ENCODE results near the gene SULT2B1. TPM values are rescaled to one million over a fixed set of nuclear protein-coding genes. Genes with fewer than 3 reads are reported as not detected.

SULT2B1 gene
- total and polyA plus RNA-seq, 5 experiments from 2014 or later, result 0.18 TPM; not detected in 4

GRCh38 chr19:48613024-48613851 lies 61.3 kb downstream of the SULT2B1 start:
- POLR2A ChIA-PET, result interaction anchor here (0.5 to 1.2 kb wide), 2 partner anchors 18 to 227 kb away, joined by 3 to 5 read pairs; no protein-coding TSS in a partner anchor
- DNase-seq (no peak), ATAC-seq (no peak)
- Mint-ChIP-seq H3K36me3 (peaks cover 0 to 25% (median 13%) of the 10 kb centered on the region in 3 donors), H3K9me3 (no peaks in the 10 kb centered on the region), H3K4me3 (no peak overlapping the region), H3K4me1 (peaks cover 14 to 28% (median 21%) of the 10 kb centered on the region in 4 donors), H3K27me3 (no peaks in the 10 kb centered on the region), H3K27ac (peak overlapping the region in 3 of 10 donors; percentile 11 to 44 (median 38))

- DNase-seq (no peak), ATAC-seq (no peak)
- Mint-ChIP-seq H3K27me3 (no peaks in the 10 kb centered on the region), H3K36me3 (peaks cover 0 to 25% (median 15%) of the 10 kb centered on the region in 3 donors), H3K27ac (peak overlapping the region in 5 of 10 donors; percentile 11 to 69 (median 38)), H3K4me1 (peaks cover 16 to 30% (median 21%) of the 10 kb centered on the region in 4 donors), H3K9me3 (no peaks in the 10 kb centered on the region), H3K4me3 (peak overlapping the region in 1 of 10 donors; percentile 67)
- POLR2A ChIA-PET, result interaction anchor here (0.5 to 1.2 kb wide), 2 partner anchors 18 to 201 kb away, joined by 3 to 6 read pairs; no protein-coding TSS in a partner anchor
These were observed 62.0 kb downstream of the SULT2B1 start for GRCh38 chr19:48613852-48614435.

- H3K4me1 Mint-ChIP-seq, result peaks cover 18 to 34% (median 24%) of the 10 kb centered on the region in 4 donors
- peak within 1 kb of the TSS in 6 of 10 donors; percentile 7 to 77 (median 68) for H3K27ac Mint-ChIP-seq
- peaks cover 0 to 25% (median 15%) of the 10 kb centered on the region in 3 donors for H3K36me3 Mint-ChIP-seq
- DNase-seq, result no peak
- POLR2A ChIA-PET, result interaction anchor here (0.5 to 5.4 kb wide), 3 partner anchors 17 to 202 kb away, joined by 3 to 70 read pairs (median 6); partner anchors contain the start of gene DBP
- ATAC-seq, result no peak
- H3K9me3 Mint-ChIP-seq, result no peaks in the 10 kb centered on the region
- peak within 1 kb of the TSS in 4 of 10 donors; percentile 7 to 67 (median 30) for H3K4me3 Mint-ChIP-seq
- H3K27me3 Mint-ChIP-seq, result no peaks in the 10 kb centered on the region
These were observed 62.7 kb downstream of the SULT2B1 start, which contains the start of gene FAM83E for GRCh38 chr19:48614436-48615230. Gene FAM83E (minus strand): TSS chr19:48615076. CDS start chr19:48613372, 1,704 bp downstream.

- H3K27ac Mint-ChIP-seq, result peak overlapping the region in 4 of 10 donors; percentile 34 to 73 (median 54)
- POLR2A ChIA-PET, result interaction anchor here (0.6 to 5.4 kb wide), 3 partner anchors 17 to 29 kb away, joined by 3 to 70 read pairs (median 44); partner anchors contain the start of genes CA11 and DBP
- peak overlapping the region in 3 of 10 donors; percentile 7 to 36 (median 34) for H3K4me3 Mint-ChIP-seq
- H3K4me1 Mint-ChIP-seq, result peaks cover 24 to 41% (median 31%) of the 10 kb centered on the region in 4 donors
- peaks cover 0 to 25% (median 15%) of the 10 kb centered on the region in 3 donors for H3K36me3 Mint-ChIP-seq
- H3K9me3 Mint-ChIP-seq, result no peaks in the 10 kb centered on the region
- no peak for ATAC-seq
- no peak for DNase-seq
- no peaks in the 10 kb centered on the region for H3K27me3 Mint-ChIP-seq
These were observed 63.5 kb downstream of the SULT2B1 start for GRCh38 chr19:48615231-48616040.

DNA sequence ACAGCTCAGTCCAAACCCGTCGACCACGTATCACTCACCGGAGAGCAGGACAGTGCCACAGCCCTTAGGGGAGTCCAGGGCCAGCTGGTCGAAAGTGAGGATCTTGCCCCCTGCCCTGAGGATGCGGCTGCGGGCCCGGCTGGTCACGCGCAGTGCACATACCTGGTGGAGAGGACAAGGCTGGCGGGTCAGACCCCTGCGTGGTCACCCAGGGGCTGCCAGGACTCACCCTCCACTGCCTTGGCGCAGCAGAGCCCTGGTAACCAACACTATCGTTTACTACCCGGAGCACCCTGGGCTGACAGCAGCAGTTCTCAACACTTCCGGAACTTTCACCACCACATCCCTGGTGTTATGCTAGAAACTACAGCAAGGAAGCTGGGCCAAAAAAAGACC lies 64.1 kb downstream of the SULT2B1 start:
- POLR2A ChIA-PET, result interaction anchor here (0.6 to 5.4 kb wide), 4 partner anchors 18 to 29 kb away, joined by 3 to 70 read pairs (median 25); partner anchors contain the start of genes CA11 and DBP
- peak overlapping the region in 9 of 10 donors; percentile 53 to 99 (median 94) for H3K4me3 Mint-ChIP-seq
- peaks cover 0 to 25% (median 15%) of the 10 kb centered on the region in 3 donors for H3K36me3 Mint-ChIP-seq
- H3K9me3 Mint-ChIP-seq, result no peaks in the 10 kb centered on the region
- H3K4me1 Mint-ChIP-seq, result peaks cover 23 to 41% (median 31%) of the 10 kb centered on the region in 4 donors
- no peaks in the 10 kb centered on the region for H3K27me3 Mint-ChIP-seq
- DNase-seq (no peak), ATAC-seq (no peak)
- H3K27ac Mint-ChIP-seq, result peak overlapping the region in 8 of 10 donors; percentile 13 to 88 (median 66)

DNA sequence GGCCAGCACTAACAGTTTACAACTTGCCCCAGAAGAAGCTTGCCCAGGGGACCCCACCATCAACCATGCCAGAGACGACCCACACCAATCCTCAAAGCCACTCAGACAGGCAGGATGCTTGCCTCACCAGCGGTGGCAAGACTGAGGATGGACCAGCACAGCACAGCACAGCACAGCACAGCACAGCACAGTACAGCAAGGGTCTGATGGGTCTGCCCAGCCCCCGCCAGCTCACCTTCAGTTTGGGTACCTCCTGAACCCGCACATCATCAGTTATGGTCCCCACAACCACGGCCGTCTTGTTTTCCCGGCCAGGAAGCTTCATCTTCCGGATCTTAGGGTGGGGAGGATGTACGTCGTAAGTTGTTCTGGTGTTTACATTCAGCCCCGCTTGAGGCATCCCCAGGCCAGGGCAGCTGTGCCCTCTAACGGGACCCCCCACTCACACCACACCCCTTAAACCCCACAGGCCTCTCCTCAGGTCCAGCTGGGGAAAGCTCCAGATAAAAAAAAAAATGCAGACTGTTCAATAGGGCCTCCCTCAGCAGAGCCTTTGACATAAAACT lies 64.6 kb downstream of the SULT2B1 start:
- POLR2A ChIA-PET, result interaction anchor here (0.8 to 5.4 kb wide), 5 partner anchors 9 to 141 kb away, joined by 3 to 70 read pairs (median 6); partner anchors contain the start of genes CA11 and DBP
- no peaks in the 10 kb centered on the region for H3K27me3 Mint-ChIP-seq

DNA sequence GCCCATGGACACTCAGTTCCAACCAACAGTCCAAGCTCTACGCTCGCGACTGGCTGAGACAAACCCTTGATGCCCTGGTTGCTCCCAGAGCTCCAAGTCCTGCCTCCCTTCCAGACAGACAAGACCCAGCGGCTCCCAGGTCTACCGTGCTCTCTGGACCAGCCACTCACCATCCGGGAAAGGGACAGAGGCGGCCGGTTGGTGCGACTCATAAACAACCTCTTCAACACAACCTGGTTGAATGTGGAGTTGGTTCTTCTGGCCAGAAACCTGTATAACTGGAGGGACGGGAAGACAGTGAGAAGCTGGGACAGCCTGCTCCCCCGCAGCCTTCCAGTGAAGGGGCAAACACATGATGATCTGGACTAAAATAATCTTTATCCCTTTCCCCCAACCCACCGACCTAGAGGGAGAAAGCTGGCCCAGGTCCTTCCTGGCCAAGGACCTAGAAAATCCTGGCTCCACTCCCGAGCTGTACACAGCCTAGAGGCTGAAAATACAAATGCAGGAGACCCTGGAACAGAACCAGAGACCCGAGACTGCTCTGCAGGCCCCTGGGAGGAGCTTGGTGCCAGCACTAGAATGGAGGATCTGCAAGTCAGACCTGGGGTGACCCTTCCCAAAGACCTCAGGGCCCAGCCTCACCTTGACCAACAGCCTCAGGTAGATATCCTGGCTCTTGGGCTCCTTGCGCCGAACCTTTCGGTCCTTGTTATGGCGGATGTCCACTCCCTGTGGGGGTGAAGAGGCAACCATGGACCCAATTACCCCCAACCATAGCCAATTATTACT lies 65.4 kb downstream of the SULT2B1 start:
- Mint-ChIP-seq H3K36me3 (peaks cover 0 to 34% (median 15%) of the 10 kb centered on the region in 3 donors), H3K9me3 (no peaks in the 10 kb centered on the region), H3K27me3 (no peaks in the 10 kb centered on the region), H3K4me3 (peak overlapping the region; percentile 94 to 99 (median 96)), H3K4me1 (peaks cover 24 to 50% (median 35%) of the 10 kb centered on the region in 4 donors), H3K27ac (peak overlapping the region; percentile 25 to 99 (median 98))
- no peak for ATAC-seq
- POLR2A ChIA-PET, result interaction anchor here (0.6 to 5.4 kb wide), 8 partner anchors 8 to 141 kb away, joined by 3 to 70 read pairs (median 6); partner anchors contain the start of genes CA11 and DBP
- DNase-seq, result no peak

More for the DNA sequence above, 64.6 kb downstream of the SULT2B1 start:
- no peaks in the 10 kb centered on the region for H3K9me3 Mint-ChIP-seq
- peak overlapping the region; percentile 22 to 99 (median 80) for H3K4me3 Mint-ChIP-seq
- ATAC-seq, result no peak
- no peak for DNase-seq
- peak overlapping the region in 9 of 10 donors; percentile 40 to 96 (median 67) for H3K27ac Mint-ChIP-seq
- H3K36me3 Mint-ChIP-seq, result peaks cover 0 to 28% (median 15%) of the 10 kb centered on the region in 3 donors
- peaks cover 23 to 45% (median 32%) of the 10 kb centered on the region in 4 donors for H3K4me1 Mint-ChIP-seq

DNA sequence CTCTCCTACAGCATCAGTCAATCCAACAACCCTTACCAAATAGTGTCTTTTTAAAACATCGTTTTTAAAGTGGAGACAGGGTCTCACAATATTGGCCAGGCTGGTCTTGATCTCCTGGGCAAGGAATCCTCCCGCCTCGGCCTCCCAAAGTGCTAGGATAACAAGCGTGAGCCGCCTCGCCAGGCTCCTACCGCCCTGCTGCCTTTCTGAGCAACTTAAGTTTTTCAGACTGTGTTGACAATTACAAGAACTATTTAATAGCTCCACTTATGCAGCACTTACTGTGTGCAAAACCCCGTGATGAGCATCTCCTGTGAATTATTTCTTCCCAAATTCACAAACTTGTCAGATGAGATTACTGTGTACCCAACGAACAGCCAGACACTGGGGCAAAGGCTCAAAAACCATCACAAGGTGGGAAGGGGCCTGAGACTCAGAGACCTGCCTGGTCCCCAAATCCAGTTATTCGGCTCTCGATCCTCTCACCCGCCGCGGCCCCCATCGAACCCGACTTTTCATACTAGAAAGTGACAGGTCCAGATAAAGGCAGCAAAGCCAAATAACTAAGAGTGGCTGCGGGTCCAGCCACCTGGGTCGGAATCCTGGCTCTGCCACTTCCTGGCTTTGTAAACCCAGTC lies 66.4 kb downstream of the SULT2B1 start:
- Mint-ChIP-seq H3K27ac (peak overlapping the region; percentile 94 to 99 (median 98)), H3K27me3 (no peaks in the 10 kb centered on the region), H3K9me3 (no peaks in the 10 kb centered on the region), H3K4me1 (peaks cover 27 to 59% (median 40%) of the 10 kb centered on the region in 4 donors), H3K36me3 (peaks cover 0 to 37% (median 15%) of the 10 kb centered on the region in 3 donors), H3K4me3 (peak overlapping the region; percentile 94 to 99 (median 96))
- no peak for DNase-seq
- POLR2A ChIA-PET, result interaction anchor here (0.6 to 5.4 kb wide), 17 partner anchors 8 to 1363 kb away, joined by 3 to 70 read pairs (median 7); partner anchors contain the start of genes CA11, DBP, GYS1 and LMTK3
- no peak for ATAC-seq

DNA sequence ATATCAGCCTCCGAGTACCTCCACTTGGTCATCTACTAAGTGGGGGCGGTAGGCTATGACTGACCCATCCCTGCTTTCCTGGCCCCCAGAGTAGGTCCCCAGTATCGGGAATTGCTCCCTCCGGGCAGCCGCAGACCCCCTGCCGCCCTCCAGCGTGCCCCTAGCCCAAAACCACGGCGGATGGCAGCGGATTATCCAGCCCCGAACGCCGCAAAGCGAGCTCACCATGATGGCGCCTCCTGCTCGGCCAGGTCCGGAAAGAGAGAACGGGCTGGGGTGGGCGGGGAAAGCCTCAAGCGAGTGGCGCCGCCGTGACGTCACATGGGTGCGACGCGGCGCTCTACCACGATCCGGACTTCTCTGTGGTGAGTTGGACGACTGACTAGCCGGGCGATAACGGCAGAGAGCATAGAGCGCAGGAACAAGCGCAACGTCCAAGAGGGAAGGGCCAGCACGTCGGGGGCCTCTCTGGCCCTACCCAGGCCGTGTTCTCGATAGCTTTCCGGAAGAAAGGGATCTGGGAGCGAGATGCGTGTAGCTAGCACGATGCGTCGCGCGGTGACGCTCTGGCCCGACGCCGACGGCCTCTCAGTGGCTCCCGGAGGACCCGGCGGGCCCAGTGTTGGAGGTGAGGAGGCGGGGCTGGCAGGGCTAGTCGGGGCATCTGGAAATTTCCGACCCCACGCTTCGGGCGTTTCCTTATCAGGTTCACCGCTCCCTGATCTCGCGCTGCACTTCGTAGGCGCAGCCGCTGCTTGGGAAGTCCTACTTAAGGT lies 67.1 kb downstream of the SULT2B1 start, which contains the start of the genes RPL18 and SPHK2:
RPL18 (minus strand) TSS at position 263 of the 776 bp plus-strand sequence; CDS start at position 228, 35 bp downstream.
SPHK2 (plus strand) TSS at position 591 of the 776 bp plus-strand sequence. CDS start 1,009 bp downstream, outside the sequence.
- POLR2A ChIA-PET, result interaction anchor here (0.5 to 5.4 kb wide), 29 partner anchors 8 to 1364 kb away, joined by 3 to 70 read pairs (median 5); partner anchors contain the start of genes CA11, DBP, GYS1 and KDELR1
- peak; percentile 88 to 97 (median 93) for DNase-seq
- H3K4me3 Mint-ChIP-seq, result peak within 1 kb of the TSS; percentile 94 to 99 (median 96)
- no peaks in the 10 kb centered on the region for H3K9me3 Mint-ChIP-seq
- H3K27me3 Mint-ChIP-seq, result no peaks in the 10 kb centered on the region
- peaks cover 0 to 40% (median 15%) of the 10 kb centered on the region in 3 donors for H3K36me3 Mint-ChIP-seq
- H3K27ac Mint-ChIP-seq, result peak within 1 kb of the TSS; percentile 94 to 99 (median 98)
- peaks cover 28 to 66% (median 47%) of the 10 kb centered on the region in 4 donors for H3K4me1 Mint-ChIP-seq
- peak; percentile 77 to 78 for ATAC-seq

Measured in naive thymus-derived CD8-positive, alpha-beta T cell (primary cell).